Ishikawa (cell line): Measurements from ENCODE around the gene CCDC146.

ENCODE experiments used
- CEBPB ChIP-seq: IDR thresholded peaks from 2 replicates; pipeline ENCODE4 v1.6.1; 2012
- CREB1 ChIP-seq: IDR thresholded peaks from 2 replicates; pipeline ENCODE4 v1.6.1; 2012; ENCODE audit warnings: low read depth
- EGR1 ChIP-seq: IDR thresholded peaks from 2 replicates; pipeline ENCODE4 v1.6.1; 2012
- EP300 ChIP-seq: IDR thresholded peaks from 2 replicates; pipeline ENCODE4 v1.6.1; 2012; ENCODE audit warnings: borderline replicate concordance
- FOXM1 ChIP-seq: IDR thresholded peaks from 2 replicates; pipeline ENCODE4 v1.6.1; 2012; ENCODE audit warnings: low read depth, borderline replicate concordance
- RAD21 ChIP-seq: IDR thresholded peaks from 2 replicates; pipeline ENCODE4 v1.6.1; 2012; ENCODE audit warnings: low read depth
- REST ChIP-seq: IDR thresholded peaks from 2 replicates; pipeline ENCODE4 v1.6.1; 2012; ENCODE audit warnings: low read depth, mild to moderate bottlenecking
- TAF1 ChIP-seq: IDR thresholded peaks from 2 replicates; pipeline ENCODE4 v1.6.1; 2012; ENCODE audit warnings: low read depth, mild to moderate bottlenecking
- TCF12 ChIP-seq: IDR thresholded peaks from 2 replicates; pipeline ENCODE4 v1.6.1; 2012; ENCODE audit warnings: low read depth
- TEAD4 ChIP-seq: IDR thresholded peaks from 2 replicates; pipeline ENCODE4 v1.6.1; 2012
- YY1 ChIP-seq: IDR thresholded peaks from 2 replicates; pipeline ENCODE4 v1.6.1; 2012; ENCODE audit warnings: low read depth
- ZBTB7A ChIP-seq: IDR thresholded peaks from 2 replicates; pipeline ENCODE4 v1.6.1; 2012; ENCODE audit warnings: low read depth
- TF ChIP-seq, protein P1 (sequence below): IDR thresholded peaks from 2 replicates; pipeline ENCODE4 v1.6.1; 2012
- TF ChIP-seq, protein P2 (sequence below): IDR thresholded peaks from 2 replicates; pipeline ENCODE4 v1.6.1; 2012

CCDC146 gene

GRCh38 chr7:77197141-77197540 is 74.7 kb downstream of the CCDC146 start:
- TF ChIP-seq, protein P1, sequence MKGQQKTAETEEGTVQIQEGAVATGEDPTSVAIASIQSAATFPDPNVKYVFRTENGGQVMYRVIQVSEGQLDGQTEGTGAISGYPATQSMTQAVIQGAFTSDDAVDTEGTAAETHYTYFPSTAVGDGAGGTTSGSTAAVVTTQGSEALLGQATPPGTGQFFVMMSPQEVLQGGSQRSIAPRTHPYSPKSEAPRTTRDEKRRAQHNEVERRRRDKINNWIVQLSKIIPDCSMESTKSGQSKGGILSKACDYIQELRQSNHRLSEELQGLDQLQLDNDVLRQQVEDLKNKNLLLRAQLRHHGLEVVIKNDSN: no peak
- TF ChIP-seq YY1 (no peak), CEBPB (no peak), TCF12 (no peak), RAD21 (no peak), REST (no peak), TAF1 (no peak), ZBTB7A (no peak), FOXM1 (no peak), EGR1 (no peak), CREB1 (no peak), TEAD4 (no peak)
- TF ChIP-seq, protein P2, sequence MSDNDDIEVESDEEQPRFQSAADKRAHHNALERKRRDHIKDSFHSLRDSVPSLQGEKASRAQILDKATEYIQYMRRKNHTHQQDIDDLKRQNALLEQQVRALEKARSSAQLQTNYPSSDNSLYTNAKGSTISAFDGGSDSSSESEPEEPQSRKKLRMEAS: no peak

GRCh38 chr7:77199013-77199966 is 76.9 kb downstream of the CCDC146 start, which contains the start of gene FGL2:
Gene FGL2 (minus strand): TSS chr7:77199819. CDS start chr7:77199793, 26 bp downstream.
- TF ChIP-seq TAF1 (no peak), EGR1 (no peak), TEAD4 (no peak), REST (no peak), FOXM1 (no peak), RAD21 (no peak), TCF12 (no peak), ZBTB7A (no peak), EP300 (no peak), YY1 (no peak)
- TF ChIP-seq, protein P2: no peak
- TF ChIP-seq, protein P1: no peak

DNA sequence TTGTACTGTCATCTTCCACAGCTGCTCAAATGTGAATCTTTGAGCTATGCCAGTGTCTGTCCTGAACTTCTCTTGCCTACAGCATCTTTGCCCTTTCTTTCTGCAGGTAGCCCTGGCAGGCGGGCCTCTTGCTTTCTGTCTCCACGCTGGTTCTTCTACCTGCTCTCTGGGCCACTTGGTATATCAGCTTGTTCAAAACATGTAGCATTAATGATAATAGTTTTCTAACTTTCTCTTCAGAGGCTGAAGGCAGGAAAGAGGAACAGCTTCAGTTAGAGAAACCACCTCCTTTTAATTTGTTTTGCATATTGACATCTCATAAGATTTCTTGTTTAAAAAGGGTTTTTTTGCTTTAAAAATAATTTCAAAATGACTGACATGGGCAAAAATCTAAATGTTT is 78.1 kb downstream of the CCDC146 start:
- TF ChIP-seq, protein P1: no peak
- TF ChIP-seq EGR1: no peak
- no peak for TF ChIP-seq TEAD4
- TF ChIP-seq CEBPB: no peak
- TF ChIP-seq FOXM1: no peak
- TF ChIP-seq, protein P2: no peak
- no peak for TF ChIP-seq REST
- TF ChIP-seq TCF12: no peak

- no peak for TF ChIP-seq YY1
Measured at GRCh38 chr7:77202481-77202976, 80.1 kb downstream of the CCDC146 start.
